ENCODE data around the gene CDK4.

CDK4 gene

GRCh38 chr12:57783861-57784260 lies 31.8 kb upstream of the CDK4 start:
- H3K9me2 ChIP-seq (replicated peaks; ENCODE audit: insufficient read depth, low read length), result no peaks in the 10 kb centered on the region
- 0 out of 2 replicates have a peak, but pooled peaks cover 3% of the 10 kb centered on the region for H3F3A ChIP-seq (ENCODE audit: insufficient read depth, low read length)
- peaks cover 42% of the 10 kb centered on the region for H3K79me2 ChIP-seq (ENCODE audit: low read length)
- DNase-seq, result no peak
- TF ChIP-seq EZH2 (optimal IDR thresholded peaks at IDR 0.05; ENCODE audit: low read depth, low read length) (no peak), CTCF (IDR thresholded peaks at IDR 0.05; ENCODE audit: low read length) (no peak), EZH2phosphoT487 (IDR thresholded peaks at IDR 0.05; ENCODE audit: low read length) (no peak)
- 0 out of 2 replicates have a peak, but pooled peaks cover 8% of the 10 kb centered on the region for H3K36me3 ChIP-seq (replicated peaks; ENCODE audit: insufficient read depth, low read length)
- H3K4me2 ChIP-seq (ENCODE audit: low read depth, low read length), result peak overlapping the region; percentile 91; the same call in 1 of the 2 replicates
- H3K4me1 ChIP-seq (ENCODE audit: low read length), result peaks cover 12% of the 10 kb centered on the region
- H4K20me1 ChIP-seq (ENCODE audit: insufficient read depth, low read length), result no peaks in the 10 kb centered on the region
- H3K27me3 ChIP-seq (replicated peaks; ENCODE audit: insufficient read depth, low read length), result no peaks in the 10 kb centered on the region
- no peak overlapping the region for H3K27ac ChIP-seq (ENCODE audit: low read length)
- H3K4me3 ChIP-seq (ENCODE audit: low read length), result no peak overlapping the region
- H3K9ac ChIP-seq (ENCODE audit: low read length), result no peak overlapping the region
- no peaks in the 10 kb centered on the region for H3K9me3 ChIP-seq (replicated peaks; ENCODE audit: insufficient read depth, low read length)
- no peak overlapping the region for H2AFZ ChIP-seq (ENCODE audit: low read length)

- Histone ChIP-seq H3K9ac (ENCODE audit: low read length) (peak overlapping the region; percentile 95), H3K27me3 (replicated peaks; ENCODE audit: insufficient read depth, low read length) (no peaks in the 10 kb centered on the region), H3K36me3 (replicated peaks; ENCODE audit: insufficient read depth, low read length) (0 out of 2 replicates have a peak, but pooled peaks cover 8% of the 10 kb centered on the region), H3K4me3 (ENCODE audit: low read length) (peak overlapping the region; percentile 100), H3K27ac (ENCODE audit: low read length) (no peak overlapping the region), H3K9me3 (replicated peaks; ENCODE audit: insufficient read depth, low read length) (no peaks in the 10 kb centered on the region), H4K20me1 (ENCODE audit: insufficient read depth, low read length) (no peaks in the 10 kb centered on the region), H3K79me2 (ENCODE audit: low read length) (peaks cover 39% of the 10 kb centered on the region), H3F3A (ENCODE audit: insufficient read depth, low read length) (0 out of 2 replicates have a peak, but pooled peaks cover 3% of the 10 kb centered on the region), H3K4me1 (ENCODE audit: low read length) (peaks cover 12% of the 10 kb centered on the region), H3K4me2 (ENCODE audit: low read depth, low read length) (peak overlapping the region; percentile 91), H2AFZ (ENCODE audit: low read length) (0 out of 2 replicates have a peak overlapping the region, but pooled peaks have one; percentile 98), H3K9me2 (replicated peaks; ENCODE audit: insufficient read depth, low read length) (no peaks in the 10 kb centered on the region)
- no peak for DNase-seq
- TF ChIP-seq EZH2phosphoT487 (IDR thresholded peaks at IDR 0.05; ENCODE audit: low read length), result no peak
- no peak for TF ChIP-seq EZH2 (optimal IDR thresholded peaks at IDR 0.05; ENCODE audit: low read depth, low read length)
- no peak for TF ChIP-seq CTCF (IDR thresholded peaks at IDR 0.05; ENCODE audit: low read length)
Measured at GRCh38 chr12:57783466-57783801, 31.3 kb upstream of the CDK4 start.

GRCh38 chr12:57782608-57783465 lies 30.7 kb upstream of the CDK4 start, which contains the start of gene TSFM:
Gene TSFM (plus strand): TSS chr12:57782787. CDS start chr12:57782802, 15 bp downstream.
- peaks cover 12% of the 10 kb centered on the region for H3K4me1 ChIP-seq (ENCODE audit: low read length)
- peak within 1 kb of the TSS; percentile 91 for H3K4me2 ChIP-seq (ENCODE audit: low read depth, low read length)
- H3K27me3 ChIP-seq (replicated peaks; ENCODE audit: insufficient read depth, low read length), result no peaks in the 10 kb centered on the region
- H3K27ac ChIP-seq (ENCODE audit: low read length), result peak within 1 kb of the TSS; percentile 42; the same call in 1 of the 2 replicates
- H3K79me2 ChIP-seq (ENCODE audit: low read length), result peaks cover 38% of the 10 kb centered on the region
- TF ChIP-seq CTCF (IDR thresholded peaks at IDR 0.05; ENCODE audit: low read length) (peak; percentile 91), EZH2phosphoT487 (IDR thresholded peaks at IDR 0.05; ENCODE audit: low read length) (no peak)
- peak; percentile 96 for DNase-seq
- H3K4me3 ChIP-seq (ENCODE audit: low read length), result peak within 1 kb of the TSS; percentile 100
- H4K20me1 ChIP-seq (ENCODE audit: insufficient read depth, low read length), result no peaks in the 10 kb centered on the region
- 0 out of 2 replicates have a peak, but pooled peaks cover 3% of the 10 kb centered on the region for H3F3A ChIP-seq (ENCODE audit: insufficient read depth, low read length)
- no peaks in the 10 kb centered on the region for H3K9me3 ChIP-seq (replicated peaks; ENCODE audit: insufficient read depth, low read length)
- 0 out of 2 replicates have a peak, but pooled peaks cover 8% of the 10 kb centered on the region for H3K36me3 ChIP-seq (replicated peaks; ENCODE audit: insufficient read depth, low read length)
- H3K9ac ChIP-seq (ENCODE audit: low read length), result peak within 1 kb of the TSS; percentile 95
- H3K9me2 ChIP-seq (replicated peaks; ENCODE audit: insufficient read depth, low read length), result no peaks in the 10 kb centered on the region
- peak within 1 kb of the TSS; percentile 98 for H2AFZ ChIP-seq (ENCODE audit: low read length)
